C4-2B (cell line): Measurements from ENCODE around the gene CACNB4.

ENCODE experiments used
- CTCF ChIP-seq: fragments of 450-650 bp; conservative IDR thresholded peaks from 2 replicates; pipeline ENCODE4 v1.5.1; 2017; ENCODE audit warnings: mild to moderate bottlenecking
- ZFX ChIP-seq: fragments of 450-650 bp; IDR thresholded peaks from 2 replicates; pipeline ENCODE4 v1.6.1; 2017

GRCh38 chr2:151815821-151816489, 282.9 kb downstream of the CACNB4 start:
- TF ChIP-seq CTCF: no peak
- TF ChIP-seq ZFX: no peak
